Endodermal cell (in vitro differentiated cells): ENCODE measurements around the gene ERBB4. TPM values are rescaled to one million over a fixed set of nuclear protein-coding genes. Genes with fewer than 3 reads are reported as not detected.
"Not testable (repeated sequence)": the region's sequence is repeated elsewhere in the genome, so short reads cannot be mapped to it uniquely, and the experiment has no call there.

Experiments
- DNase-seq: peaks from one replicate; pipeline ENCODE4 v3.0.0-alpha.2; 2017
- H3K27ac ChIP-seq: 2 replicates; pipeline ENCODE4 v1.5.1; 2013; ENCODE audit warnings: mild to moderate bottlenecking, low read depth, low read length, moderate library complexity
- H3K27me3 ChIP-seq: 2 replicates; pipeline ENCODE4 v1.6.1; 2013; ENCODE audit warnings: mild to moderate bottlenecking, low read length, moderate library complexity; ENCODE audit not compliant: insufficient read depth, control insufficient read depth, poor library complexity, severe bottlenecking
- H3K36me3 ChIP-seq: 2 replicates; pipeline ENCODE4 v1.7.0; 2013; ENCODE audit warnings: mild to moderate bottlenecking, low read length, moderate library complexity; ENCODE audit not compliant: control insufficient read depth, insufficient read depth
- H3K4me1 ChIP-seq: one replicate; pipeline ENCODE4 v1.7.0; 2013; ENCODE audit warnings: low read length; ENCODE audit not compliant: control insufficient read depth, insufficient read depth
- H3K4me3 ChIP-seq: 2 replicates; pipeline ENCODE4 v1.5.1; 2013; ENCODE audit warnings: mild to moderate bottlenecking, low read length, moderate library complexity
- H3K9ac ChIP-seq: 2 replicates; pipeline ENCODE4 v1.6.1; 2013; ENCODE audit warnings: mild to moderate bottlenecking, low read length, moderate library complexity; ENCODE audit not compliant: poor library complexity, severe bottlenecking; ENCODE audit errors: extremely low read depth
- H3K9me3 ChIP-seq: 2 replicates; pipeline ENCODE4 v1.6.1; 2013; ENCODE audit warnings: mild to moderate bottlenecking, low read length, moderate library complexity; ENCODE audit not compliant: control insufficient read depth
- H3K27ac Mint-ChIP-seq: 2 replicates; pipeline ENCODE4 v1.8.0; 2020; ENCODE audit warnings: mixed read lengths
- H3K27me3 Mint-ChIP-seq: 2 replicates; pipeline ENCODE4 v1.8.0; 2021; ENCODE audit warnings: mild to moderate bottlenecking, mixed read lengths; ENCODE audit not compliant: insufficient read depth
- H3K36me3 Mint-ChIP-seq: 2 replicates; pipeline ENCODE4 v1.8.0; 2020; ENCODE audit warnings: low read depth, mixed read lengths
- H3K4me1 Mint-ChIP-seq: 2 replicates; pipeline ENCODE4 v1.8.0; 2020; ENCODE audit warnings: mixed read lengths
- H3K4me3 Mint-ChIP-seq: 2 replicates; pipeline ENCODE4 v1.8.0; 2020; ENCODE audit warnings: mild to moderate bottlenecking, moderate library complexity, mixed read lengths
- H3K9me3 Mint-ChIP-seq: 2 replicates; pipeline ENCODE4 v1.8.0; 2020; ENCODE audit warnings: mild to moderate bottlenecking, mixed read lengths
- WGBS, 2 experiments: methylation state at CpG; one replicate each; pipeline versions ENCODE4 v1.1.5 to v1.1.7; 2013; ENCODE audit warnings: missing lambda C conversion rate in 2 of 2, mixed read lengths in 1 of 2; ENCODE audit not compliant: insufficient coverage in 1 of 2, insufficient read length in 1 of 2; 5-methylcytosine and 5-hydroxymethylcytosine counted together
- total RNA-seq, 2 donors: library from RNA; stranded (reverse); fragmentation: NEBNext Ultra II Directional in 1 of 2; extraction: Animal tissue kit (Norgen Biotek cat#: 25700) in 1 of 2; gene quantifications; 2 replicates in 1 of 2; 3 replicates in 1 of 2; pipeline ENCODE4 v1.2.1, GENCODE V29; 2021
- TF ChIP-seq, protein P1 (sequence below): fragments of 200-600 bp; sonication (generic); conservative IDR thresholded peaks from 2 replicates; pipeline ENCODE4 v1.5.0; 2021; ENCODE audit warnings: antibody characterized with exemption, mild to moderate bottlenecking

ERBB4 gene
- total RNA-seq, 2 donors from 2014 or later, result 154 to 158 TPM

DNA sequence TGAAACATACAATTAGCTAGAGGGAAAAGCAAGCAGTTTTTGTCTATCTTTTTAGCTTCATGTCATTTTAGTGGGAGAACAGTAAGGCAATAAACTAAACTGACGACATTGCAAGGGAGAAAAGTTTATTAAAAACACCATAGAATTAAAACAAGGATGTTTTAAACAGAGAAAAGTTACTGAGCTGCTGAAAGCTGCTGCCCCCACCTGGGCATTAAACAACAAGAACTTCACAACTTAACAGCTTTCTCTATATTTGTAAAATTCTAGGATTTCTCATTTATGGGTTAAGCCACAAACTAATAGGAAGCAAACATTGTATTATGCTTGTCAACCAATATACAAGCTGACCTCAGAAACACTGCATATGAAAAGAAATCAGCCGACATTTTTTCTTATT lies 289.2 kb downstream of the ERBB4 start:
- 57% methylated on average over 1 of the region's 2 CpGs; no CpG with 5 or more reads in 1 of the 2 experiments for WGBS, 2 experiments
- H3K36me3 Mint-ChIP-seq, result no peaks in the 10 kb centered on the region
- DNase-seq, result no peak

DNA sequence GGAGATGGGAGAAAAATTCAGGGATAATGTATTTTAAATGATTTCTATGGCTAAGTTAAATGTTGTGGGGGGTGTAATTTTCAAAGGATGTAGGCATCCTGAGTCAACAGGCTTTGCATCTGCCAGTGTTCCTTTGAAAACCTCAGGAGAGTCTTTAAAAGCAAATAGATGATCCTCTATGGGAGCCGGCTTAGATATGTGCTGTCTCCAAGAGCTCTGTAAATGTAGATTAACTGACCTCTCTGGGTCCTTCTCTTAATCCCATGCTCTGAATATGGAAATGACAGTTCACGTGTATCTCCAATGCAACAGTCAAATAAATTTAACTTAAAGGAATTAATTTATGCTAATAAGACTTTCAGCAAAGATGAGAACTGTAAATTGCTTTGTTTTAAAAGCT lies 292.7 kb downstream of the ERBB4 start:
- Histone ChIP-seq H3K9me3 (no peaks in the 10 kb centered on the region), H3K27ac (no peak overlapping the region), H3K36me3 (no peaks in the 10 kb centered on the region), H3K4me1 (no peaks in the 10 kb centered on the region), H3K27me3 (no peaks in the 10 kb centered on the region), H3K9ac (no peak overlapping the region), H3K4me3 (no peak overlapping the region)
- Mint-ChIP-seq H3K36me3 (no peaks in the 10 kb centered on the region), H3K27me3 (no peaks in the 10 kb centered on the region), H3K27ac (no peak overlapping the region), H3K9me3 (no peaks in the 10 kb centered on the region), H3K4me3 (no peak overlapping the region), H3K4me1 (peaks cover 16% of the 10 kb centered on the region)
- TF ChIP-seq, protein P1, sequence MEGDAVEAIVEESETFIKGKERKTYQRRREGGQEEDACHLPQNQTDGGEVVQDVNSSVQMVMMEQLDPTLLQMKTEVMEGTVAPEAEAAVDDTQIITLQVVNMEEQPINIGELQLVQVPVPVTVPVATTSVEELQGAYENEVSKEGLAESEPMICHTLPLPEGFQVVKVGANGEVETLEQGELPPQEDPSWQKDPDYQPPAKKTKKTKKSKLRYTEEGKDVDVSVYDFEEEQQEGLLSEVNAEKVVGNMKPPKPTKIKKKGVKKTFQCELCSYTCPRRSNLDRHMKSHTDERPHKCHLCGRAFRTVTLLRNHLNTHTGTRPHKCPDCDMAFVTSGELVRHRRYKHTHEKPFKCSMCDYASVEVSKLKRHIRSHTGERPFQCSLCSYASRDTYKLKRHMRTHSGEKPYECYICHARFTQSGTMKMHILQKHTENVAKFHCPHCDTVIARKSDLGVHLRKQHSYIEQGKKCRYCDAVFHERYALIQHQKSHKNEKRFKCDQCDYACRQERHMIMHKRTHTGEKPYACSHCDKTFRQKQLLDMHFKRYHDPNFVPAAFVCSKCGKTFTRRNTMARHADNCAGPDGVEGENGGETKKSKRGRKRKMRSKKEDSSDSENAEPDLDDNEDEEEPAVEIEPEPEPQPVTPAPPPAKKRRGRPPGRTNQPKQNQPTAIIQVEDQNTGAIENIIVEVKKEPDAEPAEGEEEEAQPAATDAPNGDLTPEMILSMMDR, result no peak
- 35% methylated on average over 1 of the region's 2 CpGs; no CpG with 5 or more reads in 1 of the 2 experiments for WGBS, 2 experiments
- DNase-seq, result no peak

More for the DNA sequence above, 289.2 kb downstream of the ERBB4 start:
- Mint-ChIP-seq H3K4me1 (peaks cover 16% of the 10 kb centered on the region), H3K9me3 (no peaks in the 10 kb centered on the region), H3K27me3 (no peaks in the 10 kb centered on the region), H3K27ac (no peak overlapping the region), H3K4me3 (no peak overlapping the region)
- Histone ChIP-seq H3K36me3 (no peaks in the 10 kb centered on the region), H3K4me3 (no peak overlapping the region), H3K4me1 (no peaks in the 10 kb centered on the region), H3K27ac (no peak overlapping the region), H3K9ac (no peak overlapping the region), H3K9me3 (no peaks in the 10 kb centered on the region), H3K27me3 (no peaks in the 10 kb centered on the region)
- TF ChIP-seq, protein P1, result peak; percentile 66

DNA sequence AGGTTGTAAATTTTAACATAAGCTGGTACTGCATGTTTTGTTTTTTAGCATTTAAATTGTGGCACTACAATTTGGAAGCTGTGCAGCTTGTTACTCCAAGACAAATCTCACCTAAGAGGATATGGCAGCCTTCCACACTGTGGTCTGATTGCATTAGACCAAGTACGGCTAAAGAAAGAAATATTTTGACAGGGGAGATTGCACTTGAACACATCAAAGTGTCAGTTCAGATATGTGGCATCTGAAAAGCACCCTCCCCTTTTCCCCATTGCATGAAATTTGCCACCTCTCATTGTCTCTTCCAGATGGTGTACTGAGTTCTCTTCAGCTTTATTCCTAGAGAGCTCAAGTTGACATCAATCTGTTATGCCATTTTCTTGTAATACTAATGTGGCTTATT lies 295.9 kb downstream of the ERBB4 start:
- Histone ChIP-seq H3K4me3 (no peak overlapping the region), H3K27ac (no peak overlapping the region), H3K9me3 (no peaks in the 10 kb centered on the region), H3K36me3 (no peaks in the 10 kb centered on the region), H3K4me1 (no peaks in the 10 kb centered on the region), H3K9ac (no peak overlapping the region), H3K27me3 (no peaks in the 10 kb centered on the region)
- peaks cover 15% of the 10 kb centered on the region for H3K4me1 Mint-ChIP-seq
- H3K27ac Mint-ChIP-seq, result no peak overlapping the region
- TF ChIP-seq, protein P1, result no peak
- DNase-seq, result no peak
- no peaks in the 10 kb centered on the region for H3K36me3 Mint-ChIP-seq
- no peak overlapping the region for H3K4me3 Mint-ChIP-seq
- H3K27me3 Mint-ChIP-seq, result no peaks in the 10 kb centered on the region
- WGBS, 2 experiments, result 80 to 83% methylated on average over 1 of the region's 1 CpG
- H3K9me3 Mint-ChIP-seq, result no peaks in the 10 kb centered on the region

DNA sequence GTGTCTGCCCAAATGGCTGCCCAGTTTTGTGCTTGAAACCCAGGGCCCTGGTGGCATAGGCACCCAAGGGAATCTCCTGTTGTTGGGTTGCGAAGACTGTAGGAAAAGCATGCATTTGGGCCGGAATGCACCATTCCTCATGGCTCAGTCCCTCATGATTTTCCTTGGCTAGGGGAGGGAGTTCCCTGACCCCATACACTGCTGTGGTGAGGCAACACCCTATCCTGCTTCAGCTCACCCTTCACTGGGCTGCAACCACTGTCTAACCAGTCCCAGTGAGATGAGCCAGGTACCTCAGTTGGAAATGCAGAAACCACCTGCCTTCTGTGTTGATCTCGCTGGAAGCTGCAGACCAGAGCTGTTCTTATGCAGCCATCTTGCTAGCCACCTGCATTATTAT lies 300.4 kb downstream of the ERBB4 start:
- not testable (repeated sequence) for H3K9me3 Mint-ChIP-seq, H3K36me3 Mint-ChIP-seq, H3K27me3 ChIP-seq, H3K4me3 ChIP-seq, H3K27ac ChIP-seq, H3K27ac Mint-ChIP-seq, H3K9me3 ChIP-seq, H3K4me1 ChIP-seq, H3K4me3 Mint-ChIP-seq, DNase-seq, H3K27me3 Mint-ChIP-seq, H3K36me3 ChIP-seq, H3K9ac ChIP-seq
- H3K4me1 Mint-ChIP-seq, result peaks cover 12% of the 10 kb centered on the region
- WGBS, 2 experiments, result 79 to 100% methylated on average over 2 to 3 of the region's 3 CpGs
